HG03095 (cell line): Measurements from ENCODE around the gene NNMT.

Source experiments
- ATAC-seq: cut with Tn5 transposase; IDR thresholded peaks from one replicate; pipeline ENCODE4 v1.9.1; 2021; ENCODE audit warnings: moderate library complexity; ENCODE audit not compliant: unreplicated experiment

The NNMT gene

GRCh38 chr11:114295676-114296604 is at the start of gene NNMT:
NNMT (plus strand) TSS chr11:114296399; CDS start chr11:114296557, 158 bp downstream.
- ATAC-seq: no peak

GRCh38 chr11:114247070-114247789 is 49.0 kb upstream of the NNMT start:
- ATAC-seq: no peak

DNA sequence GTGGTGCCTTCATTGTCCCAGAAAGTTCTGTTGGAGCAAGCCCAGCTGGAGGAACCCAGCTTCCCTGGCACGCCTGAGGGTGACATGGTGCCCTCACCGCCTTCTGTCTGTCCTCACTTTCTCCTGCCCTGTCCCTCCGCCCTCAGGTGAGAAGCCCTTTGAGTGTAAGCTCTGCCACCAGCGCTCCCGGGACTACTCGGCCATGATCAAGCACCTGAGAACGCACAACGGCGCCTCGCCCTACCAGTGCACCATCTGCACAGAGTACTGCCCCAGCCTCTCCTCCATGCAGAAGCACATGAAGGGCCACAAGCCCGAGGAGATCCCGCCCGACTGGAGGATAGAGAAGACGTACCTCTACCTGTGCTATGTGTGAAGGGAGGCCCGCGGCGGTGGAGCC is 46.0 kb upstream of the NNMT start:
- no peak for ATAC-seq

GRCh38 chr11:114250993-114251814 is 45.0 kb upstream of the NNMT start:
- no peak for ATAC-seq

DNA sequence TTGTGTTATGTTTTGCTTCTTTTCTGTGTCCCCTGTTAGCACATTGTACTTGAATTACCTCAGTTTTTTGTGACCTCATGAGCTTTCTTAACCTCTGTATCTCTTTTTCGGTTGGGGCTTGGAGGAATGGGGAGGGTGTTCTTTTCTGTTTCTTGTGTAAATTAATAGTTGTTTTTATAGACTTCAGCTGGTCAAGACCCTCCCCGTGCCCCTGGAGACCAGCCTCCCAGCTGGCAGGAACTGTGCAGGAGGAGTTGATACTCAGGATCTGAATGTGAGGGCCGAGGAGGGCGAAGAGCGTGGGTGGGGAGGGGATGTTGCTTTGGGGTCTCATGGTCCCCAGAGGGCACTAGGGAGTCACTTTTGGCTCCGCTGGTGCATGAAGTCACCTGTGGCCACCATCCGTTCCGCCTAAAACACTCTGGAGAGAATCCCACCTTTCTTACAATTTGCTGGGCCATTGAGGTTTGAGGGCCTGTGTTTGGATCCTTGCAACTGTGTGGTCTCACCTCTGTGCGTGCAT is 44.3 kb upstream of the NNMT start:
- ATAC-seq: no peak

DNA sequence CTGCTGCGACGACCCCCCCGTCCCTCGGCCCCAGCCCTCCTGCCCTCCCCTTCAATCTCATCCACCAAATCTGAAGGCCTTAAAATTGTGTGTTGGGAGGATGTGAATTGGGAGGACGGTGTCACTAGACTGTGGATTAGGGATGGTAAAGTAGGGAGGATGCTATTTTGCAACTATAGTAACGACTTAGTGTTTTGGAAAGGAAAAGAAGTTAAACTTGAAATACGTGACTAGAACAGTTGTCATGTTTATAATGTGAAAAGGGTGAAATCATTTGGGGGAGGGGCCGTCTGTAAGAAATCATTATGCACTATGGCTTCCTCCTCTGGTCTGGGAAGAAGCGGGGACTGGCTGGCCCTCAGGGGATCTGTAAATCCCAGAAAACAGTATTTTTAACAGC is 43.4 kb upstream of the NNMT start:
- no peak for ATAC-seq

- no peak for ATAC-seq
These were observed 42.4 kb upstream of the NNMT start for GRCh38 chr11:114253771-114254170.

- ATAC-seq: no peak
These were observed 41.5 kb upstream of the NNMT start for GRCh38 chr11:114254571-114255146.

DNA sequence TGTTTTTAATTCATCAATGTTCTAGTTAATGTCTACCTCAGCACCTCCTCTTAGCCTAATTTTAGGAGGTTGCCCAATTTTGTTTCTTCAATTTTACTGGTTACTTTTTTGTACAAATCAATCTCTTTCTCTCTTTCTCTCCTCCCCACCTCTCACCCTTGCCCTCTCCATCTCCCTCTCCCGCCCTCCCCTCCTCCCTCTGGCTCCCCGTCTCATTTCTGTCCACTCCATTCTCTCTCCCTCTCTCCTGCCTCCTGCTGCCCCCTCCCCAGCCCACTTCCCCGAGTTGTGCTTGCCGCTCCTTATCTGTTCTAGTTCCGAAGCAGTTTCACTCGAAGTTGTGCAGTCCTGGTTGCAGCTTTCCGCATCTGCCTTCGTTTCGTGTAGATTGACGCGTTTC is 40.9 kb upstream of the NNMT start:
- no peak for ATAC-seq

- no peak for ATAC-seq
These were observed 39.8 kb upstream of the NNMT start for GRCh38 chr11:114256176-114256966.

- no peak for ATAC-seq
These were observed 39.3 kb upstream of the NNMT start for GRCh38 chr11:114256967-114257286.

GRCh38 chr11:114257621-114258558 is 38.3 kb upstream of the NNMT start:
- ATAC-seq: no peak

DNA sequence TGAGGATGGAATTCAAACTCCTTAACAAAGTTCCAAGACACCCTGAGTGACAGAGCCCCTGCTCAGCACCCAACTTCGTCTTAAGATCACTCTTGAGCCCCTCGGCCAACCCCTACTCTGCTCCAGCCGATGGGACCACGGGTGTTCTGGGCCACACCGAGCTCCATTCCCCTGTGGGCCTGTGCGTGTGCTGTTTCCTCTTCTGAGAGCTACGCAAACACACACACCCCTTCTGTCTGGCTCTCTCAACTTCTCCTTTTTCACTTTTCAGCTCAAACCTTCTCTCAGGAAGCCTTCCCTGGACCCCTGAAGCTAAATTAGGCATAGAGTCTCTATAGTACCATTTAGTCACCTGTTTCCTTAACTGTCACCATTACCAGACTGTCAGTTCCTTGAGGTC is 37.5 kb upstream of the NNMT start:
- no peak for ATAC-seq

- ATAC-seq: no peak
These were observed 37.1 kb upstream of the NNMT start for GRCh38 chr11:114259124-114259526.

DNA sequence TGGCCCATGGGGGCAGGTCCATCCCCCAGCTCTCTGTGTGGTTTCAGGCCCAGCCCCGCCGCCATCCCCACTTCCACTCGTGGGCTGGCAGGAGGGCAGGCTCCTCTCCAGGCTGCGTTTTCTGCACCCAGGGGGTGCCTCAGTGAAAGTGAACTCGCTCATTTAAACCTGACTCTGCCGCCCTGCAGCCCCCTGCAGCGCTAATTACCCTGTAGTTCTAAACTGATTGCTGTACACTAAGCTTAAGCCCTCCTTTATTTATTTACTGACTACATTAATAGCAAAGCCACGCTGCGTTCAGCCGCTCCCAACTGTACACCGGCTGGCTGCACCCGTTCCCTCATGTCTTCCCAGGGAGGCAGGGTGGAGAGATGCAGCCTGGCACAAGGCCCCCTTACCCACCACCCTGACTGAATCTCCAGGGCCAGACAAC is 36.6 kb upstream of the NNMT start:
- no peak for ATAC-seq

GRCh38 chr11:114260077-114260476 is 36.1 kb upstream of the NNMT start:
- no peak for ATAC-seq

DNA sequence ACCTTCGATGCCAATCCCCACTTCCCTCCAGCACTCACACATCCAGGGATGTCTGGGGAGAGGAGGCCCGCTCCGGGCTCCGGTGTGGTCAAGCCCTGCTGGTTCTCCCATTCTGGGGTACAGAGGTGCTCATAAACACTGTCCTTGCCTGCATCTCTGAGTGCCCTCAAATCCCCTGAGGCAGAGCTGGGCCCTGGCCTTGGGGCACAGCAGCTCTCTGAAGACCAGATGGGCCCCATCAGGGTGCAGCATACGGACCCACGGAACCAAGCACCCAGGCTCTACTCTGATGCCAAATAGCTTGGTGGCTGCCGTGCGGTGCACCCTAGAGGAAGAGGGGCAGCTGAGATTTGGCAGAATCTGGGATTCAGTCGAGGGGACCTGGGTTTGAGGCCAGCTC is 35.7 kb upstream of the NNMT start:
- ATAC-seq: no peak

- no peak for ATAC-seq
These were observed 34.4 kb upstream of the NNMT start for GRCh38 chr11:114261791-114262190.
